HG02852 (cell line): Measurements from ENCODE around the gene TEX36.
"Not testable (repeated sequence)": the region's sequence is repeated elsewhere in the genome, so short reads cannot be mapped to it uniquely, and the experiment has no call there.

Experiments
- ATAC-seq: cut with Tn5 transposase; IDR thresholded peaks from one replicate; pipeline ENCODE4 v1.9.1; 2021; ENCODE audit warnings: mild to moderate bottlenecking, moderate library complexity; ENCODE audit not compliant: unreplicated experiment

The TEX36 gene, protein sequence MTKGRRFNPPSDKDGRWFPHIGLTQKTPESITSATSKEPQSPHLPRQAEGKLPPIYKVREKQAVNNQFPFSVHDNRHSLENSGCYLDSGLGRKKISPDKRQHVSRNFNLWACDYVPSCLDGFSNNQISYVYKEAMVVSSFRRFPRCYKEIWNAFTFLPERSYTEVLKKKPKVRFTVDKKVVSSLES

DNA sequence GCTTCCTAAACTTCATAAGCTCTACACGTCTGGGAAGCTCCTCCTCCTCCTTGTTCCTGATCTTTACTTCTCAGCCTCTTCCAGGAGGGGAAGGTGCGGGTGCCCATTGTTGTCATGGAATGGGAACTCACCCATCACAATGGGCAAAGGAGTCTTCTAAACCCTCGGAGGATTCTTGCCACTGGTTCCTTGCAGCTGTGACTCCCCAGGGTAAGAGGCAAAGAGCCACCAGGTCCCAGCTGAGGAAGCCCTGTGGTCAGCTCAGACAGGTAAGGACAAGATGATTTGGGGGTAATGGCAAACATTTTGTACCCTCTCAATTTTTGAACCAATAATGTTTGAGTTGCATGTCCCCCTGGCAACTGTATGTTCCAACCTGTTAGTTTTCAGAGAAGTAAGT, at the start of gene TEX36:
TSS of gene TEX36 (minus strand) at position 101 of the 400 bp plus-strand sequence. CDS start 174 bp downstream, outside the sequence.
- no peak for ATAC-seq

DNA sequence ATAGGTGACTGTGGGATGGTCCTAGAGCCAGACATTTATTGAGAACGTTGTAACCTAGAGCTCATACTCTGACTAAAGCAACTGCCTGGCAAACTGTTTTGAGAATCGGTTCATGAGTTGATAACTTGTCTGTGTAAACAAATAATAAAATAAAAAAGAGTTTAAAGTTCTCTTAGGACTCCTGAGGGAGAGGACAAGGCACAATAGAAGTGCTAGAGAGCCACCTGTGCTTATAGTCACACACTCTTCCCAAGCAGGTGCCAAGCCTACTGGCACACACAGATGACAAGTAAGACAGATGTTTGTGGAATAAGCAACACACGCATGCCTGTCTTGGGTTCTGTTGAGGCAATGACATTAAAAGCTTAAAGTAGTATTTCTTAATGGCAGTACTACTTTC, 44.5 kb upstream of the TEX36 start:
- no peak for ATAC-seq

DNA sequence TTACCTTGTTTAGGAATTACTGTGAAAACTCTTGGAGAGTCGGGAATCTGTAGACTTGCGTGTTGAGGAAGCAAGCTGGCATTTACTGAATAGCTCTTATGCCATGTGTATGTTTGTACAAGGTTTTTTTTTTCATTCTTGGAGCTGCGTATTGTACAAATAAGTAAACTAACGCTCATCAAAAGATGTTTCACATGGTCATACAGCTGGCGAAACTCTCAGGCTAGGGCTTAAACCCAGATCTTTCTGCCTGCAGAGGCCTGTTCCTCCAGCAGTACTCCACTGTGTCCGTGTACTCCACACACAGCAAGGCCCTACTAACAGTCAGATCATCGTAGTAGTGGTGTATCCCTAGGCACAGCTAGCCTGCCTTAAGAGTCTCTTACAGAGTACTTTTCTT, 44.0 kb upstream of the TEX36 start:
- ATAC-seq: no peak

DNA sequence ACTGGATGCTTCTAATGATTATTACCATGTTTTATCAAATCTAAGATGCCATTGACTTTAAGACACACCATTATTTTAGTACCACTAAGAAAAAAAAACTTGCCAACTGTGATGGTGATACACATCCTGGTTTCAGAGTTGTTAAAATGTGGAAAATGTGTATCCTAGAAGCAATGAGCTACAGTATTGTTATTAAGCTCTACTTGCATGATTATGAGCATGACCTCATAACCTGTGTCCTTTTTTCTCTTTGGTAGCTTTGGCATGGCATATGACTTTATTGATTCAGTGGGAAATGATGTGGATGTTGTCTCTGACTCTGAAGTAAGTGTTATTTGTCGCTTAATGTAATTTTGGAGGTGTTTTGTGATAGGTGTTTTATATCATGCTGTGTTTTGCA, 39.8 kb upstream of the TEX36 start:
- no peak for ATAC-seq

DNA sequence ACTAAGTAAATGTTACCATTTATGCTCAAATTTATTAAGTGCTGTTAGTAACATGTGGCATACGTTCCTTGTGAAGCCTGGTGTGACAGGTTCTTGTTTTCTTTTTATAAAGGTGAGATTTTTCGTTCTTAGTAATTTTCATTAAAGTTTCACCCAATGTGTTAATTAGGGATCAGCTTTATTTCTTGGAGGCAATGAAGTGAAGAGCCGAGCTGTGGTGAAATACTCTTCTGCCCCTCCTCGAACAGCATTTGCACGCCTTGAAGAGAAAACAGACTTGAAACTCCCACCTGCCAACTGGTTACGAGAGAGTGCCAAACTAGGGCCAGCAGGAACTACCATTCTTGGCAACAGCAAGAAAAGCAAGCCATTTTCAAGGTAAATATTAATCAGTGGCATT, 38.1 kb upstream of the TEX36 start:
- ATAC-seq: peak; percentile 21

DNA sequence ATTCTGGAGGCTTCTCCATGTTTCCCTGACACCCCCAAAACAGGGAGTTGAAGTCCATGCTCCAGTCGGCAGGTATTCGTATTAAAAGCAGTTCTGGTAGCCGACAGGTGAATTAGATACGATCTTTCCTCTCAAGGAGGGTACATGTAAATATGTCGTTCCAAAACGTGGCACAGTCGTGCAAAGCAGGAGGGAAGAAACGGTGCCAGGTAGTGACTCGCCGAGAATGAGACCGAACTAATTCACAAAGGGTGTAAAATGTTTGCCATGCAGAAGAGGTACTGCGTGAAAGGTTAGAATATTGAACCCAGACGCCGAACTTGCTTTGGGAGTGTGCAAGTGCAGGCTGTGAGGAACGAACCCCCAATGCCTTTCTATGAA, 37.0 kb upstream of the TEX36 start:
- no peak for ATAC-seq

DNA sequence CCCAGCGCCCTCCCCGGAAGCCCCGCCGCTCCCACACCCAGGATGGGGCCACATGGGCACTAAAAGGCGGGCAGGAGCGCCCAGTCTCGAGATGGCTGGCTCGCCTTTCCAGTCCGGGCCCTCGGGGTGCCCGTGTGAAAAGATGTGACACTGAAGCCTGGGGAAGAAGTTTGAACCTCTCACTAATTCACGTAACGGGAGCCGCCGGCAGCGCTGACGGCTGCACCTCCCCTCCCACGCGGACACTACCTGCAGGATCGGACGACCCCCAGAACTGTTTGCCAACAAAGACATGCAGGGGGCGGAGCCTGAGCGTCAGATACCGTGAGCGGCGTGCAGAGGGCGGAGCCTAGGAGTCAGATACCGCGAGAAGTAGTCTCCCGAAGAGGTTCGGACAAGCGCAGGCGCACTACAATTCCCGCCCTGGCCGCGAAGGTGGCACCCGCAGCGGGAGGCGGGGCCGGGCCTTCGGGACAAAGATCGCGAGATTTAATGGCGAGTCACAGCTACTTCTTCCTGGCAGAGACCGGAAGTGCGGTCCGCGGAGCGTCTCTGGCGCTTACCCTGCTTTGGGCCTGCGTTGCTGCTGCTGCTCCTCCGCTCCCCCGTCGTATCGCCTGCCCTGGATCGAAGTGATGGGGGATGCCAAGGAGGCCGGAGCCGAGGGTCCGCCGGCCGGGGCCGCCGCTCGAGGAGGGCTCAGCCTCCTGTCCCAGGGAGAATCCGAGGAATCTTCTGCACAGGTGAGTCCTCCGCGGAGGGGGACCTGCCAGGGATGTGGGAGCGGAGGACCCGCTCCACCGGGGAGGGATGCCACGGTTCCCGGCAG, 36.4 kb upstream of the TEX36 start, which contains the start of gene EDRF1:
TSS of gene EDRF1 (plus strand) at position 537 of the 829 bp plus-strand sequence. CDS start at position 636, 99 bp downstream.
- ATAC-seq: peak; percentile 90

DNA sequence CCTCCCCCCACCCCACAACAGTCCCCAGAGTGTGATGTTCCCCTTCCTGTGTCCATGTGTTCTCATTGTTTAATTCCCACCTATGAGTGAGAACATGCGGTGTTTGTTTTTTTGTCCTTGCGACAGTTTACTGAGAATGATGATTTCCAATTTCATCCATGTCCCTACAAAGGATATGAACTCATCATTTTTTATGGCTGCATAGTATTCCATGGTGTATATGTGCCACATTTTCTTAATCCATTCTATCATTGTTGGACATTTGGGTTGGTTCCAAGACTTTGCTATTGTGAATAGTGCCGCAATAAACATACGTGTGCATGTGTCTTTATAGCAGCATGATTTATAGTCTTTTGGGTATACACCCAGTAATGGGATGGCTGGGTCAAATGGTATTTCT, 31.8 kb upstream of the TEX36 start:
- ATAC-seq: not testable (repeated sequence)

DNA sequence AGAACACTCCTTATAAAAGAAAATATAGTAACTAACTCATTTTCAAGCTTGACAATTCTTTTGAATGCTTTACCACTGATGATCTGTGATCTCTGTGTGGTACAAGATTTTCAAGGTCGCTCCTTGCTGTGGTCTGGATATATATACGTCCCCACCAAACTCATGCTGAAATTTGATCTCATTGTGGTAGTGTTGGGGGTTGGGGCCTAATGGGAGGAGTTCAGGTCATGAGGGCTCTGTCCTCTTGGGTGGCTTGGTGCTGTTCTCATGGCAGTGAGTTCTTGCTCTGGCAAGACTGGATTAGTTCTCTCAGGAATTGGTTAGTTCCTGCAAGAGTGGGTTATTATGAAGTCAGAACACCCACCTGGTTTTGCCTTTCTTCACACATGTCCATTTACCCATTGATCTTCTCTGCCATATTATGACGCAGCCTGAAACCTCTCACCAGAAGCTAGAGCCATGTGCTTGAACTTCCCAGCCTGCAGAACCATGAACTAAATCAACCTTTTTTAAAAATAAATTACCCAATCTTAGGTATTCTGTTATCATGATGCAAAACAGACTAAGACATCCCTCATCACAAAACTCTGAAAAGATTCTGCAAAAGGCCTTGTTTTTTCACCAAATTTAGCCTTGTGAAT, 28.3 kb upstream of the TEX36 start:
- ATAC-seq: no peak

DNA sequence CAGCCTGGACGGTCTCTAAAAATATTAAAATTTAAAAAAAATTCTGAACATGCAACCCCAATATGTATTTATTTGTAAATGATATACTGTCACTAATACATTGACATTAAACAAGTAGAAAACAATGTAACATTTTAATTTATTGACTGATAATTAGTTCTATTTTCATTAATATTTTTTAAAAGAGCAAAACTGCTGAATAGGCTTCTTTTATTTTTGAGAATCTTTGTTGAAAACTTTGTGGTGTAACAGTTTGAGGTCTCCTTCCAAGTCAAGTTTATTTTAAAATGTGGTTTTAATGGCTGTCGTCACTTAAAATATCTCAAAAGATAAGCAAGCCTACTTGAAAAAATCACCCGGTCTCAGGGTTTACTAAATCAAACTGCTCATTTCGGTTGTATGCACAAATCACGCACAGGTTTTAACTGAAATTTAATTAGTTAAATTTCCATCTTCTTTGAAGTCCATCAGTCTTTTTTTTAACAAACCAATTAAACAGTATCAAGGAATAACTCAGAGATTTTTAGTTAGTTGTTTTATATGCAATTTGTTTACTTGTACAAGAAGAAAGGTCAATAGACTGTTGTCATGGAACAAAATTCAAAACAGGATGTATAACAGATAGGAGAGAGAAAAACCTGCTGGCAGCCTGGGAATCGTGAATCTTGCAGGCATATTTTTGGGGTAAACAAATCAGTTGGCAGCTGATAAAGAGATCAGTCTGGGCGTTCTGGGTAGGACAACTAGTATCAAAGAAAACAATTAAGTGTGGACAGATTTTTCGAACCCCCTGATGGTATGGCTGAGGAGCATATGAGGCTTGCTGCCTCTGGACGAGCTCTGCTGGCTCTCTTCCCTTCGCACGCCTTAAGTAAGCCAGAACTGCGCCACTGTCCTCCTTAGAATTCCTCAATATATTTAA, 26.9 kb upstream of the TEX36 start:
- ATAC-seq: no peak

DNA sequence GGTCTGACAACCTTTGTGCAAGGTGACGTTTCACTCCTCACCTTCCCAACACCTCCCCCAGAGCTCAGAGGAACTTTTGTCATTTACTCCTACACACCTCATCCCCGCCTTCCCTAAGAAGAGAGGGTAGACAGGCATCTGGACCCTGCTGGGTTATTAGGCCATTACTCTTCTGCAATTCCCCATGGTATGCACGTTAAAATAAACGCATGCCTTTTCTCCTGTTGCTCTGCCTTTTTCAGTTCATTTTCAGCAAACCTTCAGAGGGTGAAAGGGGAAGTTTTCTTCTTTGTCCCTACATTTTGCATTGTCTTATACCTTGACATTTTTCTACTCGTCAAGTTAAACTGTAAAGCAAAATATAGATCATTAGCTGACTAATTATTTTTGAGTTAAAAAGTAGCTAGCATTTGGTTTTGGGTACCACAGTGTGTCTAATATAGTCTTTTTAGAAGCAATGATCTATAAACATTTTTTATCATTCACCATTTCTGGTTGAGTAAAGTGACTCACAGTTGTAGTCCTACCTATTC, 26.1 kb upstream of the TEX36 start:
- no peak for ATAC-seq

DNA sequence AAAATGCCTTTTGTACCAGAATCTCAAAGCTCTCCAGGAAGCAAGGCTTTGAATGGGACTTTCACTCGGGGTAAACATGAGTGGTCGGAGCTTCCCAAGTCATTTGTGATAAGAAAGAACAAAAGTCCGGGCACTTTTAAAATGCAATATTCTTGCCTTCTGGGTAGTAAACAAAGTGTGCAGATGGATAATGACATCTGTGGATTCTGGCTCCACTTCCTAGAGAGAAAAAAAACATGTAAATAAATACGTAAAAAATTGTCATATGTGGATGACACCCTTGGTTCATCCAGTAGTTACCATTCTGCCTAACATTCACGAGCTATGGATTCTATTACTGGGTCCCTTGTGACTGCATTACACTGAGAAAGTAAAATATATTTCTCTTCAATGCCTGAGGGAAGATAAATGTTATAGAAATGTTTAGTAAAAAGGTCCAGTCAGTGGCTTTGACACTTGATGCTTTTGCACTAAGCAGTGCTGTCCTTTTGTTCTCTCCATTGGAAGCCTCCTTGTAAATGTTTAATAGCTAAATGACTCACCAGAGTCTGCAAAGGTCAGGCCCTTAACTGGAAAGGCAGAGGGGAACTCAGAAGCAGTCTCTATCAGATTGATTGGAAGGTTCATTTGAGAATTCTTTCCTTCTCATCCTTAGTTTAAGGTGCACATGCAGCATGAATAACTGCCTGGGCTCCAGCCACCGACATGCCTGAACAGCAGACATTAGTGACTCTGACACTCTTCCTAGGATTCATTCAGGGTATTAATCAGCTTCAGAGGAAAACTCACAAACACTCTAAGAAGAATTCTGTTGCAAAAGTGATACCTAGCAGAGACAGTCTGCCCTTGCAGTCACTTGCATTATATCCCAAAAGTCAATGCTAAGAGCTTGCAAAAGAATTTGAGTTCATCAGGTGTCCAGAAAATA, 24.8 kb upstream of the TEX36 start:
- no peak for ATAC-seq

DNA sequence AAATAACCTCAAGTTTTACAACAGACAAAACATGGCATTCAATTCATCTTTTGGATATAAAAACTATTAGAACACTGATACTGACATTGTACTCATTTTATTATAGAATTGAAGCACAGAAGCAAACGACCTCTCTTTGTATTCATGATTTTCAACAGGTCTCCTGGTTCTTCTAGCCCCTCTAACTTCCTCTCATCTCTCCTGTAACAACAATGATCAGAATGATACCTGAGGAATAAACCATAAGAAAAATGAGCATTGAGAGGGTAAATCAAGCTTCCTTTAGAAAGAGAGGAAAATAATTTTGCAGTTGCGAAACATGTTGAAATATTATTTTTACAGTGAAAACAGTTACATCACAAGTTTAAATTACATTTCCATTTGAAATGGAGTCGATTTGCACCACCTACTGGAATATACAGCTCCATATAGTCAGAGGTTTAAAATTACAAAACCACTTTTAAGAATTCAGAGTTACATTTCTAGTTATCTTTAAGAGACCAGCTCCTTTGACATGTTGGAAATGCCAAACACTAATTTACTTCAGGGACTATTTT, 17.5 kb upstream of the TEX36 start:
- no peak for ATAC-seq

DNA sequence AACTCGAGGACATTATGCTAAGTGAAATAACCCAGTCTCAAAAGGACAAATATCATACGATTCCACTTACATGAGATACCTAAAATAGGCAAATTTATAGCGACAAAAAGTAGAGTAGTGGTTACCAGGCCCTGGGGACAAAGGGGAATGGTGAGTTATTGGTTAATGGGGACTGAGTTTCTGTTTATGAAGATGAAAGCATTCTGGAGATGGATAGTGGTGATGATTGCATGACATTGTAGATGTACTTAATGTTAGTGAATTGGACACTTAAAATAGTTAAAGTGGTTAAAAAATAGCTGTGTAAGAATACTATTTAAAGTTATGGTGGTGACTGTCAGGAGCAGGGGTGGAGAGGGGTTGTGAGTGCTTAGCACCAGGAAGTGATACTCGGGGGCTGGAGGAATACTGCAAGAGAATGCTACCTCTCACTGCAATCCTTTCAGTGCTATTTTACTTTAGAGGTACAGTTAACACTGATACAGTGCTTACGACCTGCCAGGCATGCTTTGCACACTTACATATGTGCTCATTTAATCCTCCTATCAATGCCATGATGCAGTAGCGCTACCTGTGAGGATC, 16.7 kb upstream of the TEX36 start:
- ATAC-seq: no peak

DNA sequence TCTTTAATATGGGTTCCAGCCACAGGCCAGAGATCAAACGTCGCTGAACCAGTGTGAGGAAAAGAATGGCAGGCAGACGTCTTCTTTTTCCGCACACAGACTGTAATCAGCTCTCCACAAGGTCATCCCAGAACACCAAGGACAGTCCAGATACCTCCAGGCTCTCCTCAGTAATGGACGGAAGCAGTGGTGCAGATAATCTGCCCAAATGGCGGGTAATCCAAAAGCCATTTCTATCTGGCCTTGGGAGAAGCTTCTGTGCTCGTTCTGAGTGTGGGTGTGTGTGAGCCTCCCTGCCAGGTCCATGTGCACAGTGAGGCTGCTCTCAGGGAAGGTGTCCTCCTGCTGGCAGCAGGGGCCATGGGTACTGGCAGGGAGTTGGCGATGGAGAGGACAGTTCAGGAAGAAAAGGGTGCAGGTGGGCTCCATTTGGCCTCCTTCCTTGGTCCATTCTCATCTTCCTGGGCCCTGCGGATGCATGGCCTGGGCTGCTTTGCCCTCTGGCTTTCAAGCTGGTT, 15.6 kb upstream of the TEX36 start:
- ATAC-seq: no peak

DNA sequence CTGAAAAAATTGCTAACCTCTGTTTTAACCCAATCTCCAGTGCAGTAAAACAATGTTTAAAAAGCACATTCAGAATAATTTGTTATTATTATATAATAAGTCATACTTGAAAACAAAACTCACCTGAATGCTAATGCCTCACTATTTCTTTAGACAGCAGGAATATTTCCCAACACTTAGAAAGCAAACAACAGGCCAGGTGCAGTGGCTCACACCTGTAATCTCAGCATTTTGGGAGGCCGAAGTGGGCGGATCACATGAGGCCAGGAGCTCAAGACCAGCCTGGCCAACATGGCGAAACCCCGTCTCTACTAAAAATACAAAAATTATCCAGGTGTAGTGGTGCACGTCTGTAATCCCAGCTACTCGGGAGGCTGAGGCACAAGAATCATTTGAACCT, 13.9 kb upstream of the TEX36 start:
- not testable (repeated sequence) for ATAC-seq

DNA sequence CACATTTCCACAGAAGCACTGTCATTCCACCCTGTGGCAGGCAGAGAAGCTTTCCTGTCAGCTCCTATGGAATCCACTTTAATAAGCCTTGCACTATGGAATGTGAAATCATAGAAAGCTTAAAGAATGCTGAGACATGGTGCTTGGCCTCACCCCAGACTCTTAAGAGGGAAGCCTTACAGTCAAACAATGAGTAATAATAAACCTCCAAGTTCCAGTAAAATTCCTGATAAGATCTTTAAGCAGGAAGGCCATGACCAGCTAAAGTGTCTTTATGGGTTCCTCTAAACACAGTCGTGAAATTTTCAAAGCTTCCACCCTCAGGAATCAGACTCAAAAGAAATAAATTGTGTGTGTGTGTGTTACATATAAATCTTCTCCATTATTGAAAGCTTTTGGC, 11.9 kb upstream of the TEX36 start:
- ATAC-seq: no peak

DNA sequence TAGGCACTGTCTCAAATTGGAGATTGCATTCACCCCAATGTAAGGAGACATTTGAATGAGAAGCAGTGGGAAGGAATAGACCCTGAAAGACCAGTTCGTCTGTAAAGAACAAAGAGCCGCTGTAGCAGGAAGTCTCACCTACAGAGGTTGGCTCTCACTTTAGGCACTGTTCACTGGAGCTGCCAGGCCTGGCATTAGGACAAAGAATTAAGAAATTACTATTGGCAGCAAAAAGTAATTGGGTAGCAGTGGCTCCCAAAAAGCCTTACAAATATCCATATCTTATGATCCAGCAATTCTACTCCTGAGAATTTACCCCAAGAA, 10.5 kb upstream of the TEX36 start:
- ATAC-seq: no peak
